Superior temporal gyrus (tissue), 1 donor: ENCODE results near the gene HOXD12.

Experiments used
- DNase-seq: peaks from one replicate; pipeline ENCODE4 v3.0.0-alpha.2; 2016; ENCODE audit errors: extremely low spot score

Gene HOXD12

GRCh38 chr2:176105078-176105729, 5.6 kb downstream of the HOXD12 start:
- DNase-seq: no peak

- DNase-seq: no peak
Observed at GRCh38 chr2:176105730-176106580, 6.4 kb downstream of the HOXD12 start.

GRCh38 chr2:176106581-176107539, 7.3 kb downstream of the HOXD12 start, which contains the start of gene HOXD11:
TSS of gene HOXD11 (plus strand) at chr2:176107280. CDS start at chr2:176107356, 76 bp downstream.
- no peak for DNase-seq

GRCh38 chr2:176107731-176108181, 8.2 kb downstream of the HOXD12 start:
- DNase-seq: no peak

GRCh38 chr2:176109192-176109901, 9.8 kb downstream of the HOXD12 start:
- DNase-seq: no peak

- no peak for DNase-seq
Observed at GRCh38 chr2:176109946-176110345, 10.4 kb downstream of the HOXD12 start.

GRCh38 chr2:176110415-176111308, 11.1 kb downstream of the HOXD12 start:
- no peak for DNase-seq

GRCh38 chr2:176111309-176111663, 11.7 kb downstream of the HOXD12 start:
- no peak for DNase-seq

GRCh38 chr2:176111846-176112374, 12.3 kb downstream of the HOXD12 start:
- DNase-seq: no peak

GRCh38 chr2:176112375-176113302, 13.0 kb downstream of the HOXD12 start:
- no peak for DNase-seq

GRCh38 chr2:176114120-176114929, 14.7 kb downstream of the HOXD12 start:
- DNase-seq: no peak

GRCh38 chr2:176114930-176115625, 15.5 kb downstream of the HOXD12 start:
- no peak for DNase-seq

- DNase-seq: no peak
Observed at GRCh38 chr2:176115883-176116813, 16.6 kb downstream of the HOXD12 start, which contains the start of gene HOXD10. TSS of gene HOXD10 (plus strand) at chr2:176116778. CDS start at chr2:176116834, 56 bp downstream.

- no peak for DNase-seq
Observed at GRCh38 chr2:176117162-176117822, 17.7 kb downstream of the HOXD12 start.

- DNase-seq: no peak
Observed at GRCh38 chr2:176117823-176118371, 18.3 kb downstream of the HOXD12 start.
